Activated CD8-positive, alpha-beta memory T cell treated with anti-CD3 and anti-CD28 coated beads, Interleukin-2, amount 50 U/mL, for 1 hour (primary cell): Measurements from ENCODE around the gene ADGRD1.

ENCODE experiments used
- DNase-seq: peaks from one replicate; pipeline ENCODE4 v3.0.0-alpha.2; 2020; ENCODE audit errors: extremely low read depth

ADGRD1 gene

DNA sequence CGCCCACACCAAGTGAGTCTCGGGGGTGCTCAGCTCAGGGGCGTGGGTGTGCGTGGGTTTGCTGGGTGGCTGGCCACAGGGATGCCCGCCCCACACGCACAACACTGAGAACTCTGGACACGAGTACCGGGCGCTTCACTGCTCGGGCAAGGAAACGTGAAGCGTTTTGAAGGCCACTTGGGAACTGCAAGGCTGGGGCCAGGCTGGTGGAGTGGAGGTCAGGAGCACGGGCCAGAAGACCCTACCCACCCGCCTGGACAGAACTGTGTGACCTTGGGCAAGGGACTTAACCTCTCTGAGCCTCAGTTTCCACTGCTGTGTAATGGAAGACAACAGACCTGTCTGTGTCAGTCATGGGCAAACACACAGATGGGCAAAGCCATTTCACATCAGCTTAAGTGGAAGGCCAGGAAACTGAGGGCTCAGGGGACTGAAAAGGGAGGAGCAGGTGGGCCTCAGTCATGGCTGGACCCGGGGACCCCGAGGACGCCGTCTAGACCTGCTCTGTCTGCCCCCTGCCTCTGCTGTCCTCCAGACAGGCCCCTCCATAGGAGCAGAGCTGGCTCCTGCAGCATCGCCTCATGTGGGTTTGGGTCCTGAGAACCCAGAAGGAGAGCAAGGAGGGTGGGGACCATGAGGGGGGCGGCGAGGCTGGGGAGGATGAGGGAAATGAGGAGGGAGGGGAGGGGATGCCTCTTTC is 52.5 kb downstream of the ADGRD1 start:
- DNase-seq = no peak

DNA sequence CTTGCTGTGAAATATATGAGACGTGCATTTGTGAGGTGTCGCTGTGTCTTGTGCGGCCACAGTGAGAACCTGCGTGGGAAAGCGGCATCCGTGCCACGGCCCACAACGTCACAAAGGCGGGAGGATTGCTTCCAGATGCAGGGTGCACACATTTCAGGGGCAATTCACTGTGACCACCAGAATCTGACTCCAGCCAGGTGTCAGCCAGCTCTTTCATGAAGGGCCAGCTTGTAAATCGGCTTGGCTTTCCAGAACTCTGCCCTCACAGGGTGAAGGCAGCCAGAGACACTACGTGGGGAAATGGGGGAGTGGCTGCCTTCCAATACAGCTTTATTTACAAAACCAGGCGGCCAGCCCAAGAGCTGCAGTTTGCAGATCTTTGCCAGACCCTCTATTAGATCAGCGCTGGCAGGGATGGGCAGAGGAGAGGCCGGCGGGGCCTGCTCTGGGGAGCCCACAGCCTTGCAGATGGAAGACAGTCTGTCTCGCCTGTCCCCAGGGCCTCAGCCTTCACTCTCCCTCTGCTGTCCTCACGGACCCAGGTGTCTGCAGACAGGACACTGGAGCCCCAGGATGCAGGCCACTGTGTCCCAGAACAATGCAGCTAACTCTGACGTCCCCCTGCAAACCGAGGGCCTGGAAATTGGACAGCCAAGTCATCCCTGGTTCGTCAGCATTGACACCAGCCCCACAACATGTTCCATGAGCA is 53.5 kb downstream of the ADGRD1 start:
- DNase-seq = no peak

DNA sequence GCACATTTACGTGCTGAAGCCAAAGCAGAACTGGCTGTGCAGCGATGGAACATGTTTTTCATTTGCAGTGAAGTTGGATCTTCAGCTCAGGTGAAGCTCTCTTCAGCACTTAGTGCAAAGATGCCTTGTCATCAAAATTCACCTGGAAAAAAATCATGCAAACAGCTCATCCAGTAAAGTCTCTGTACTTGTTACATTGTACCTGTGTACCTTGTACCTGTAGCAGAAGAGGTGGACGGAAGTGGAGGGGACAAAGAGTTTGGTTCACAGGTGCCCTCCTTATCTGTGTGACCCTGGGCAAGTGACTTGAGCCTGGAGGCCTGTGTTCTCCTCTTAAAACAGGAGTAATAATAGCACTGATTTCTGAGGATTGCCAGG is 54.0 kb downstream of the ADGRD1 start:
- no peak for DNase-seq

DNA sequence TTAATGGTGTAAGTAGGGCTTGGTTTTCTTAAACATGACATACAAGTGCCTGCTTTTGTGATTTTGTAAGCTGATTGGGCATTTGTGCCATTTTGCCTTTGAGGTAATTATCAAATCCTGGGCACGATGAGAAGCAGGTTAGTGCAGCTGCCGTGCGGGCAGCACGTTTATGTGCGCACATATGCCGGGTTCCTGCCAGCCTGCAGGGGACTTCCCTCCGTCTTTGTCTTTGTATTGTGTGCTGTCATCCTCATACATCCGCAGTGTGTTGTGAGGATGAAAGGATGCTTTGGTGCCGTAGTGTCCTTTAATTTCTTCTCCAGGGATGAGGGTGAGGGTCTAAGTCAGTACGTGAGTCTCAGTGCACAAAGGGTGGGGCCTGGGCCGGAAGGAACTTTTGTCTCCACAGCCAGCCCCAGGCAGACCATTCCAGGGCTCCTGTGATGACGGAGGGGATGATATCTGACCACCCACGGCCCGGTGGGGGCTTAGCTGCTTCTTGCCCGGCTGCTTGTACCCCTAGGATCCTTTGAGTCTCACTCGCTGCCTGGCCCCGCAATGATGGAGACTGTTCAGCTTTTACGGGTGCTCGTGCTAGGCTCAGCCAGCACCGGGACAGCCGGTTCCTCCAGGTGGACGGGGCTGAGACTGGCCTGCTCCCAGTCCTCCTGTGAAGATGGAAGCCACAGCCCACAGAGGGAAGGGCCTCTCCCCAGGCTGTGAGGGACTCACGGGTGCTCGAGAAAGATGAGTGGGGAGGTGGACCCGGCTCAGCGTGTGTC is 54.6 kb downstream of the ADGRD1 start:
- no peak for DNase-seq

DNA sequence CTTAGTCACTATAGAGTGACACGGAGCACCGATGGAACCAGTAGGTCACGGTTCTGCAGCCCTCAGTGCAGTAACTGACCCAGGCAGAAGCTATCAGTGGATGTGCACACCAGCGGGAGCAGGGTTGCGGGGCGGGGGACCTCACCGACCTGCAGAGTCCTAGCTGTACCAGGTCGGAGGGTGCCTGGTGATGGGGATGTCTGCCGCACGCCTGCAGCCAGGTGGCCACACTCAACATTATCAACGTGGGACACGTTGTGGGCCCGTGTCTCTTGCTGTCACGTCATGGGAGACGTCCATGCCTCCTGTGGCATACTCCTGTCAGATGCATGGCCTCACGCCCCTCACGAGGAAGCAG is 55.2 kb downstream of the ADGRD1 start:
- DNase-seq = no peak

DNA sequence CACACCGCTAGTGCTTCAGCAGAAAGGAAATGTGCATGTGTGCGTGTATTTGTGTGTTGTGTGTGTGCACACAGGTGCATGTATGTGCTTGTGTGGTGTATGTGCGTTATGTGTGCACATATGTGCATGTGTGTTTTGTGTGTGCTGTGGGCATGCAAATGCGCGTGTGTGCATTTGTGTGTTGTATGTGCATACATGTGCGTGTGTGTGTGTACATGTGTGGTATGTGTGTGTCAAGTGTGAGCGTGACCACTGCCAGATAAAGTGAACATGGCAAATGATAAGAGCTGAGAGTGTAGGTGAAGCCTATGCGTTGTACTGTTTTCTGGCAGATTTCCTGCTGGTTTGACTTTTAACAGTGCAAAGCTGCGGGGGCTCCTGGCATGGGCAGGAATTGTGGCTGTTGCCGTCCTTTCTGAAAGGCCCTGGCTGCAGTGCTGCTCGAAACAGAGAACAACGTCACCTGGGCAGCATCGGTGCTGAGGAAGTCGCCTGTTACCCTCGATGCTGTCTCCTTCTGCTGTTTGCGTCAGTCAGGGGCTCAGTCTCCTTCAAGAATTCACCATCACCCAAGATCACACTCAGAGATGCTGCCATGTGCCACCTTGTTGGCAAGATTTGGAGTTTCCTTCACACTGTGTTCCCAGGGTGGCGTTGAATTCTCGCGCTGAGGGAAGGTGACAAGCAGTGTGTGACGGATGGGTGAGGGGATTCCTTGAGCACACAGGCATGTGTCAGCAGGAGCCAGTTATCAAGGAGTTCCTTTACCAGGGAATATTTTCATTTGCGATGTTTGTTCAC is 56.1 kb downstream of the ADGRD1 start:
- no peak for DNase-seq

DNA sequence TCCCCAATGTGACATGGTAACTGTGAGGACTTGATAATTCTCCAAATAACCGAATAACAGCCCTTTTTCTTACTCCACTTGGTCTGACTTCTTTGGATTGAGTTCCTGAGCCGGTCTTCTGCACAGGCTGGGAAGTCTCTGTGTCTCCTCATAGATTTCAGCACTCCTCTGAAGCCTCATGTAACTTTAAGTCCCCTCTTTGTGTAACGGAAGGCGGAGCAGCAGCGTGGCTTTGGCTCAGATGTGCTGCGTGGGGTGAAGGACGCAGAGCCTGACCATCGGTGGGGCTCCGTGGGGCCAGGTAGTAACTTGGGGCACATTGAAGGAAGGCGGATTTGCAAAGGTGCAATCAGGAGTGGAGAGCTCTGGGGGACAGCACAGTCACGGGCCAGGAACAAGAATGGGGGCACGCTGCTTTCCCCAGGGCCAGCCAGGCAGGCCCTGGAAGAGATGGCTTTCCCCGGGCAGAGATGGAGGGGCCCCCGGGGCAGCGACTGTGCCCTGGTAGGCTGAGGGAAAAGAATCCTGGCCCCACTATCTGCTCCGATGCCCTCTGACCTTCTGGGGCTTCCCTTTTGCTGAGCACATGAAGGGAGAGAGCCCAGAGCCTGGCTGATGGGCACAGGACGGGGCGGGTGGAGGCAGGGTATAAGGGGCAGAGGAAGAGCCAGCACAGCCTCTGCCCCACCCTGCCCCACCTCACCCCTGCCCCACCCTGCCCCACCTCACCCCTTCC is 56.9 kb downstream of the ADGRD1 start:
- DNase-seq = no peak

DNA sequence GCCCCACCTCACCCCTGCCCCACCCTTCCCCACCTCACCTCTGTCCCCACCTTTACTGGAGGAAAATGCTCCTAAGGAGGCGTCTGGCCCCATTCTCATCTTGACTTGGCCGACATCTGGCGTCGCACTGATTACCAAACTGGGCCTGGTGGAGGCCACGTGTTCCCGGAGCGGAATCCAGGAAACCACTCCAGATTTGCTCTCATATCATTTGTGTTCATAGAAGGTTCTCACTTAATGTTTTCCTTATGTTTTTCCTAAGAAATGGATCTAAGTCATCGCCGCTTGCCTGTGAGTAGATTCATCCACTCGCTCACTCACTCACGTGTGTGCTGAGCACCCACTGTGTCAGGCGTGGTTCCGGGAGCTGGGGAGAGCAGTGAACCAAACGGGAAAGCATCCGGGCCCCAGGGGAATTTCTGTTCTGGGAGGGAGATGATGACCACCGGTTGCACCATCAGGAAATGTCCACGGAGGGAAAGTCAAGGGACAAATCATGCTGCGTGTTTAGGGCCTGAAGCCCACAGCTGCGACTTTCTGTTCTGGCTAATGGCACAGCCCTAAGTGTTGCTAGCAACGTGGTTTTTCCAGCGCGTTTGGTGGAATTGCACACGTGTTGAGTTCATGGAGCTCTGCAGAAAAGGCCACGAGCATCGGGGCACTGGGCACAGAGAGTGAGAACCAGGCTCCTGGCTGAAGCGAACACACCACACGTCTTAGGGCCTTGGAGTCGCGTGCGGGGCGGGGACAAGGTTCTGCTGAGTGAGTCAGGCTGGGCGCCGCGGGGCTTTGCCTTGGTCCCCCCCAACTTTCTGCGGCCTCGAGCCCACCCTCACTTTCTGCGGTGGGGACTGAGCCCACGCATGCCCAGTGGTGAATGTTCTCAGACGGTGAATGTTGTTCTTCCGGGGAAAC is 57.7 kb downstream of the ADGRD1 start:
- no peak for DNase-seq

DNA sequence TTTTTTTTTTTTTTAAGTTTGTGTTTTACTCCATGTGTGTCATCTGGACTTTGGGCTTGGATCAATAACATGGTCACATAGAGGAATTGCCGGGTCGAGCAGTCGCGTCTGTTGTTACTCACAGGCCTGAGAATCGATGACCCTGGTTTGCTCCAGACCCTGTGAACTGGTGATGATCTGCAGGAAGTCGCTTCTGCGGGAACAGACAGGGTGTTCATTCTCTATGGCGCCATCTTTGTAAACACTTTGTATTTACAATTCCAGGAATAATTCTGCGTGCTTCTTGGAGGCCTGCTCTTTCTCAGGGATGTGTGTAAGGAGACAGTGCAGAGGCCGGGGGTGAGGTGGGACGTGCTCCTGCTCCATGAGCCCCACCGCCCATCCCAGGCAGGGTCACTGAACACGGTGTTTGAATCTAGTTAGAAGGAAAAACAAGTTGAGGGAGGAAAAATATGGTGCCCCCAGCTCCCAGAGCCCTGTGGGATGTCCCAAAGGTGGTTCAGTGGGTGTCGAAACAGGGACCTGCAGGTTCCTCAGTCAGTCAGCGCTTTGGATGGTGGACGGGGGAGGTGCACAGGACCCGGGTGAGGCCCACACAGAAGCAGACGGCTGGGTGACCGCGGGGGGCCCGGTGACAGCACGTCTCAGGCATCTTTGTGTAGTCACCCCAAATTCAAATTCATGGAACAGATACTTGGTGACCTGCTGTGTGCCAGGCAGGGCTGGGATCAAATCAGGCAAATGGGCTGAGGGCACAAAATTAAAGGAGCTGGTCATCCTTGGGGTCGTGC is 58.8 kb downstream of the ADGRD1 start:
- no peak for DNase-seq

DNA sequence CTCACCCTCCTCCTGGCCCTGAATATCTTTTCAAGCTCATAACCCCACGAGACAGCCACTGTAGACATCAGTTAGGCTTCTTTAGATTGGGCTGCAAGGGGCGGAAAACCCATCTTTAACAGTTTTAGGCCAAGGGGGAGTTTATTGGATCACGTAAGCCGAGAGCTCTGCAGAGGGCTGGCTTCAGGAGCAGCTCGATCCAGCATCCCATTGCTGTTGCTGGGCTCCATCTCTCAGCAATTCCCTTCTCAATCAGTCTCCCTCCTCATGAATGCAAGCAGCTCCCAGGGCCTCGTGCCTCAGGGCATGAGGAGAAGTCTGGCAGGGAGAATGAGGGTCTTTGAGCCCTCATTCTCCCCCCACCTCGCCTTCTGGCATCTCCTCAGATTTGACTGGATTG is 59.4 kb downstream of the ADGRD1 start:
- DNase-seq = no peak

DNA sequence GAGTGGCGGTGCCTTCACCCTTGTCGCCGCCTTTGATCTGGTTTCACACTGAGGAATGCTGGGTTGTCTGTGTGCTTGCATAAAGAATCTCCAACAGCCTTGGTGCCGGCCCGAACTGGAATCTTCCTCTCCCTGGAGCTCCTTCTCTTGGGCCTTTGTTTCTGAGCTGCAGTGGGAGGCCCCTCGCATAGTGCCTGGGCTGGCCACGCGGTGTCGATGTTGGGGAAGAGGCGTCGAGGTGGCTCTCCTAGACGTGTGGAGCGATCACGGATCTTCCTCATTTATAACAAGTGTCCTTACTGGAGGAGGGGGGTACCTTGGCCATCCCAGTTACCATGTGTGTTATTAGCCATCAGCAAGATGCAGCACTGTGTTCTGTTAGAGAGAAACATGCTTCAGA is 60.6 kb downstream of the ADGRD1 start:
- no peak for DNase-seq

DNA sequence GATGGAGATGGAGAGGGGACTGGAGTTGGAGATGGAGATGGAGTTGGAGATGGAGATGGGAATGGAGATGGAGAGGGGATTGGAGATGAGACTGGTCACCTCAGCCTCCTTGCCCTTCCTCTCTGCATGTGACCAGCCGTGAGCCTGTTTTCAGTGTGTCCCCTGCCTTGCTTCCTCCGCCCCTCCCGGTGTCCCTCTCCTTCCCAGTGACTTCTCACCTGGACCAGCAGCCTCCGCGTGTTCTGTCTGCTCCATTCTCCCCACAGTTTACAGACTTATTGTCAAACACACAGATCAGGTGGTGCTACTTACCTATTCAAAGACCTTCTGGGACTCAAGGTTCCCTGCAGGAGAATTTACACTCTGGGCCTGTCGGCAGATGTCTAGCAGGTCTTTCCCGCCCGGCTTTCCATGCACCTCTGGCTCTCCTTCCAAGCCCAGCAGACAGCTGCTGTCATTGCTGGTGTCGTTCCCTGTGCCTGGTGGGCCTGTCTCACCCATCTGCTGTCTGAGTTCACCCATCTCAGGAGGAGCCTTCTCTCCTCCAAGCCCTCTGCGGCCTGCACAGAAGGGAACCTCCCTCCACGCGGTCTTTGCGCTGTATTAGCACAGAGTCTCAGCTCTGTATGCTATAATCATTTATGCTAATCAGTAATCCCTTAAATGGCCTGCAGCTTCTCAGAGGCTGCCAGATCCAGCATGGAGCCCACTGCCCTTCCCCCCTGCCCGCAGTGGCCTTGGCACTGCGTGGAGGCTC is 62.1 kb downstream of the ADGRD1 start:
- DNase-seq = no peak

DNA sequence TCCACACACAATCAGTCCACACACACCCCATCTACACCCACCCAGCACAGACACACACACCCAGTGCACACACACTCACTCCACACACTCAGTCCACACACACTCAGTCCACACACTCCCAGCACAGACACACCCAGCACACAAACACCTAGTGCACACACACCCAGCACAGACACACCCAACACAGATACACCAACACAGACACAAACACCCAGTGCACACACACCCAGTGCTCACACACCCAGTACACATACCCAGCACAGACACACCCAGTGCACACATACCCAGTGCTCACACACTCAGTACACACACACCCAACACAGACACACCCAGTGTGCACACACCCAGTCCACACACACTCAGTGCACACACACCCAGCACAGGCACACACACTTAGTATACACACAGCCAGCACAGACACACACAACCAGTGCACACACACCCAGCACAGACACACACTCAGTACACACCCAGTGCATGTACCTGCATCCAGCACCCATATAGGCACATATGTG is 63.8 kb downstream of the ADGRD1 start:
- DNase-seq = no peak

DNA sequence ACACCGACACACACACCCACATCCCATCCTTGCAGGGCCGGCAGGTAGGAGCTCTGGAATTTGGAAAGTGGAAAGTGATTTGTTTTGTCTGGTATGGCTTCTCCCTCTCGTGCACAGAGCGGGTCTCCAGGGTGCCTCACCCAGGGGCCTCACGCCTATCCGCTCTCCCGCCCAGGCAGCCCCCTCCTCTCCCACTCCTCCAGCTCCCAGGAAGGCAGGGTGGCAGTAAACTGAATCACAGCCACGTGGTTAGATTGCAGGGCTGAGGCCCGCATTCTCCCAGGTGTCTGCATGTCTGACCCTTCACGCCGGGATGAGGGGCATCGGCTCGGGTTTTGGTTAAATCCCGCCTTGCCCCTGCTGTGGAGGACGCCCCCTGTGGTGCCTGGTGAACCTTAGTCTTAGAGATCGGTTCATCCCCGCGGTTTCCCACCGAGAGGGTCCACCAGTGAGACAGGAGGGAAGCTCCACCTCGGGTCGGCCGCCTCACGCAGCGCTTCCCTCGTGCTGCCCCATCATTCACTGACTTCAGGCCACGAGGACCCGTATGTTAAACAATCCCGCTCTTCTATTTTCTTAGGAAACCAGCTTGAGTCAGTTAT is 64.4 kb downstream of the ADGRD1 start:
- DNase-seq = no peak

DNA sequence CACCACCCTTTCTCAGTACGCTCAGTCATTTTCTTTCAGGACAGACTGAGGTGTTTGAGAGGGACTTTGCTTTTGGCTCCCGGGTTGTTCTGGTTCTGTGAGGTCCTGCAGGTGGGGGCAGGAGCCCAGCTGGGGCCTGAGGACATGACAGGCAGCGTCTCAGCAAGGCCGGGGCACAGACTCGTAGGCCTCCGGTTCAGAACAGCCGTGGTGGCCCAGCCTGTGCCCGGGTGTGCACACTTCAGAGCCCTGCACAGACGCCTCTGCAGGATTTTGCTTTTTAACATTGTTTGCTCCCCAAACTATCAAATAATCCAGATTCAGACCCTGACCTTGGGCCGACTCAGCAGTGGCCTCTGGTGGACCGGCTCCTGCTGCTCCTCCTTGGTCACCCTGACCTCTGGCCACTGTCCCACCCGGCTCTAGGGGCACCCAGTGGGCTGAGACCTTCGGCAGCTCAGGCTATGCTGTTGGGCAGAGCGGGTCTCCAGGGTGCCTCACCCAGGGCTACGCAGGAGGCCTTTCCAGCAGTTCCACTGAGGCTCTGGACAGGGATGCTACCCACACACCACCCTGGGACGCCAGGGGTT is 65.2 kb downstream of the ADGRD1 start:
- no peak for DNase-seq

DNA sequence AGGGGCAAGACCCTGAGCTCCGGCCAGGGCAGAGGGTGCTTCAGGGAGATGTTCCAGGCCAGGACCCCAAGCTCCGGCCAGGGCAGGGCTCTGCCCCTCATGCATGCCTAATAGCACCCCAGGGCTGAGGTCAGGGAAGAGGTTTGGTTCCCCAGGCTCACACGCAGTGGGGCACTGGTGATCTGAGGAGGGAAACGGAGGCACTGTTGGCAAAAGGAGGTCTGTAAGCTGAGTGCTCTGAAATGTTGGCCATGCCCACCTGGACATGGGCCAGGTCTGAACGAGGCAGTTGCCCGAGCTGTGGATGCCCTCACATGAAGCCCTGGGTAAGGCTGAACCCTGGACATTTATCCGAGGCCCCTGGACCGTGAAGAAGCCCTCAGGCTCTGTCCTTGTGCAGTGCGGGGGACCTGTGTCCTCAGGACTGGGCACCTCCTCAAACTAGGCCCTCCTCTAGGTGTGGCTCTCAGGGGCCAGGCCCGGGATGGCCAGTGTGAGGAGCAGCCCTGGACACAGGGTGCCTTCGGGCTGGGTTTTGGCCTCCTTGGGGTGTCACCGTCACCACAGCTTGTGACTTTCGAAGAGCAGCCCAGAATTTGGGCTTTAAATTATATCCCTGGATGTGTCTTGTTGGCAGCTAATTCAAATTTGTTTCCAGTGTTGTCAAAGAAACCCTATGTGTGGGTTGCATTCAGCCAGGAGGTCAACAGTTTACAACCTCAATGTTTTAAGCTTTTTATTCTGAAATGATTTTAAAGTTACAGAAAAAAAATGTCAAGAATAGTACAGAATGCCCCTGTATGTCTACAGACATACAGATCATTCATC is 66.8 kb downstream of the ADGRD1 start:
- DNase-seq = no peak

DNA sequence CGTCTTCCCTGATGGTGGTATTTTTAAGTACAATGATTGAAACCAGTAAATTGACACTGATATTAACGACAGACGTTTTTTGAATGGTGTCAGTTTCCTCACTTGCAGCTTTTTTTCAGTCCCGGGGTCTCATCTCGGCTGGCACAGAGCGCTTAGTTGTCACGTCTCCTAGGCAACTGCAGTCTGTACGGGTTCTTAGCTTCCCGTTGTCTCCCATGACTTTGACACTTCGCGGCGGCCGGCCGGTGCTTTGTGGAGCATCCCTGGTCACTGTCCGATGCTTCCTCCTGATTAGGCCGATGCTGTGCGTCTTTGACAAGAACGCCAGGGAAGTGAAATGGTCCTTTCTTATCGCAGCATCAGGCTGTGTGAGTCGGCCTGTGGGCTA is 67.4 kb downstream of the ADGRD1 start:
- DNase-seq = no peak
